EH (cell line): ENCODE results near the gene MAGI1.
"Not testable (repeated sequence)": the region's sequence is repeated elsewhere in the genome, so short reads cannot be mapped to it uniquely, and the experiment has no call there.

Source experiments
- DNase-seq: peaks from one replicate; pipeline ENCODE4 v3.0.0-alpha.2; 2015; ENCODE audit warnings: low read depth

MAGI1 gene

DNA sequence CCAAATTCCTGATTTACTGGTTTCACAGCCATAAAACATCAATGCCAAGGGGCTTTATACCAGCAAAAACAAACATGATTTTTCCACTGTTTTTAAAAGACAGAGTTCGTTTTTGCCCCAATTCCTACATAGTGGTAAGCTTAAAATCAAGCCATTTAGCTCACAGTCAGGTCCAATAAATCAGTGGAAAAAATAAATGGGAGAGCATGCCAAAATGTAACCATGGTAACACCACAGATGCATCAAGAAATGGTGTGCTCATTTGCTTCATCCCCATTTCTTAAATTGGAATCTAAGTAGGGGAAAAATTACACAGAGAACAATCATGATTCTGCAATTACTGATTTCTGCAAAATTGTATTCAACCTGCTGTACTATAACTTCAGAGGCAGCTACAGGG is 418.8 kb downstream of the MAGI1 start:
- DNase-seq: no peak

DNA sequence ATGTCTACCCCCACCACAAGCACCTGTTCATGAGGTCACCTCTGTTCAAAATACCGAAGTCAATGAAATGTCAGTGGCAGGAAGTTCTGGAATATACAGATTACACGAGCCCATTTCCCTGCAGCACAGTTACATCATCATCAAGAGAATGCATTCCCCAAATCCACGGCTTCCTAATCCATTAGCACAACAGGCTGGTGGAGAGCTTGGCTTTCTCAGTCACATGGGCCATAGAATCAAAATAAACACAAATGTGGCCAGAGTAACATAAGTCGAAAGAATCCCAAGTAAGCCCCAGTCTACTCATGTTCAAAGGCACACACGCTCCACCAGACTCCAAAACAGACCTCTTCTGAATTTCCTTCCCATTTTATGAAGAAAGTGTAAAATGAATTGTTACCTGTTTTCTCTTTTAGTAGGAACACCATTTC is 419.3 kb downstream of the MAGI1 start:
- DNase-seq: peak; percentile 70

DNA sequence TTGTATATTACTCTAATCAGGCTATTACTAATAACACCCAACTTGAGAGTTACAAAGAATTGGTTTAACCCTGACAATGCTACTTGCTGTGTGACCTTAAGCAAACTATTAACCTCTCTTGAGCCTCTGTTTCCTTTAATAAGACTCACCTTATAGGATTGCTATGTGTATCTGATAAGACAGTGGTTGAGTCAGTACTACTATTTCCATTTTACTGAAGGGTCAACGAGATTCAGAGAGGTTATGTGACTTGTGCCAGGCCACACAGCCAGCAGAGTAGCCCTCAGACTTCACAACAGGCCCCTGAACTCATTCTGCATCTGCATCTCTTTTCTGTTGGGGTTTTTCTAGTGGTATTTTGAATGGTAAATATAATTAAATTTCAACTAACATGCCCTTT is 420.1 kb downstream of the MAGI1 start:
- DNase-seq: no peak

DNA sequence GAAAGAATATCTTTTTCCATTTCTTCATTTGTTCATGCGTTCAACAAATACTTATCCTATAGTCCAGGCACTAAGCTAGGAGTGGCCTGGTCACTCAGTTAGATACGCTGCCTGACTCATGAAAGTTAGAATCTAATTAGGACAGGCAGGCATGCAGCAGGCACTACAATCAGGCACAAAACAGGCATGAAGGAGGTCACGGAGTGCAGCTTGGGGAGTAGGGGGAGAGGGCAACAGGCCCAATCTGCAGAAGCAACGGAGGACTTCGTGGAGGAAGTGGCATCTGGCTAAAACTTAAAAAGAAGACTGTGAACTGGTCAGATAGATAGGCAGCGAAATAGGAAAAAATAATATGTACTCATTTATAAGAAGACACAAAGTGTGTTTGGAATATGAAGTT is 420.9 kb downstream of the MAGI1 start:
- DNase-seq: no peak

DNA sequence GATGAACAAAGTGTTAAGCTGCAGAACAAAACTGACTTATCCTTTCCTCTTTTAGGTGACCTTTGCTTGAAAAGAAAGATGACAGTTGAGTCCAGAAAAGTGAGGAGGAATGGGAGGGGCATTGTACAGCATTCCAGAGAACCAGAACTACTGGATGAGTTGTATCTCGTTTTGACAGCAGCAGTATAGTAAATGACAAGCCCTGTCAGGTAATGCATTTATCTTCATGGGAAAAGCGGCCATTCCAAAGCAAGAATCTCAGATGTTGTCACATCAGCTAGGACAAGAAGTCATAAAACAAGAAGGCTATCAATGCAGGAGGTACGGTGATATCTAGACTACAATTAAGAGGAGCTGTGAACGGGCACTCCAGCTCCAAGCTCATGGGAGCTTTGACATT is 421.5 kb downstream of the MAGI1 start:
- DNase-seq: no peak

DNA sequence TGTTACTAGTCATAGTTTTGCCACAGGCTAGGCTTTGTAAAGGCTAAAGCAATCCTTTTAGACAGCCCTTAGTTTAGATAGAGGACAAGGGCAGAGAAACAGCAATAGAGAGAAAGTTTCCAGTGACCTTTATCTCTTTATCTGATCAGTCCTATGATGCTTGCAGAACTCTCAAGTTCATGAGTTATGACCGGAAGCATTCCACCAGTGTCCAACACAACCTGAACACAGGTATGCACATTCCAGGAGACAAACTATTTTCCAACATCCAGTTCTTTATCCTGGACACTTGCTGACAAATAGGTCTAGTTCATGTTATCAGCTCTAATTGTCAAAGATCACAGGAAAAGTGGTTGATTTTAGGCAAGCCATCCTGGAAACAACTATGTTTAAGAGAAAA is 422.2 kb downstream of the MAGI1 start:
- DNase-seq: no peak

DNA sequence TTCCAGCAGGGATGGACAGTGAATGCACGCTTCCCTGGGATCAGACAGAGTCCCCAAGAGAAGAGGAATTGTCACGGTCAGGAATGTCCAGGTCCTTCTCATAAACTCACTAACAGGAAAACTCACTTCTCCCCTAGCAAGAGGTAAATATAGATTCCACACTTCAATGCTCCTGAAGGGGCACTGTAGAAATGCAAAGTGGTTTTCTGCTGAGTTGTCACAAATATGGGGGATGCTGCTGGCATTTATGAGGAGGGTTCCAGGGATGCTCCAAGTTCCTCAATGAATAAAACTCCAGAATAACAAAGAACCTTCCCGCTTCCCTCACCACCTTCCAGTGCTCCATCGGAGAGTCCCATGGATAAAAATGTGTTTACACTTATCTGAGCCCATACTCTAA is 423.4 kb downstream of the MAGI1 start:
- no peak for DNase-seq

DNA sequence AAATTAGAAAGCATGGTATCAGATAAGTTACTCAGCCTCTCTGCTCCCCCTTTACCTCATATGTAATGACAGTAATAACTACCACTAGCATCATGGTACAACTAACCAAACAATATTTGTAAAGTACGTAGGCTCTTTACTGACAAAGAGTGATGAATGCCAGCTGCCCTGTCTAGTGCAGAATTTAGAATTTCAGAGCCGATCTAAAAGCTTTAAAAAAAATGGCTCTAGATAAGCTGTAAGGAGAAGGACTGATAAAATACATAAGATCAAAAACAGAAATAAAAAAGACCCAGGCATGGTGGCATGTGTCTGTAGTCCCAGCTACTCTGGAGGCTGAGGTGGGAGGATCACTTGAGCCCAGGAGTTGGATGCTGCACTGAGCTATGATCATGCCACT is 424.1 kb downstream of the MAGI1 start:
- DNase-seq: no peak

DNA sequence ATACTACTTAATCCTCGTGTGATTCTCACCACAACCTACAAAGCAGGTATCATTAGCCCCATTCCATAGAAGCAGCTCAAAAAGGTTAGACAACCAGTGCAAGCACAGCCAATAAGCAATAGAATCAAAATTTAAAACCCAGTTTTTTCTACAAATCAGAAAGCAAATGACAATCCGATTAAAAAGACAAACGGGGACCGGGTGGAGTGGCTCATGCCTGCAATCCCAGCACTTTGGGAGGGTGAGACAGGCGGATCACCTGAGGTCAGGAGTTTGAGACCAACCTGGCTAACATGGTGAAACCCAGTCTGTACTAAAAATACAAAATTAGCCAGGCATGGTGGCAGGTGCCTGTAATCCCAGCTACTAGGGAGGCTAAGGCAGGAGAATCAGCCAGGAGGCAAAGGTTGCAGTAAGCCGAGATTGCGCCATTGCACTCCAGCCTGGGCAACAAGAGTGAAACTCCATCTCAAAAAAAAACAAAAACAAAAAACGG is 430.7 kb downstream of the MAGI1 start:
- DNase-seq: not testable (repeated sequence)

DNA sequence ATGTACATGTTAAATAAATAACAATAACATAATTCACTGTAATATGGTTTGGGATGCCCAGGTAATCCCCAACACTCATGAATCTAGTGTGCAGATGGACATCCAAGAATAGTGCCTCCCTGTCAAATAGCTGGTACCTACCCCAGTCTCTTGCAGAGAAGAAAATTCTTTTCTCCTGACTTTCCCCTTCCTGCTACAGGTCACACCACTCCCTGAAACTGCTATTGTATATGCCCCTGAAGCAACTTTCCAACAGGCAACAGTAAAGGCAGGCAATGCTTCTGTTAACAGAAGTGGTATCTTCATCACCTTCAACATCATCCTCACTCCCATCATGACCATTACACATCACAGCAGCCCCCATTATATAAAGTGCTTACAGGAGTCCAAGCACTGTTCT is 431.6 kb downstream of the MAGI1 start:
- no peak for DNase-seq

DNA sequence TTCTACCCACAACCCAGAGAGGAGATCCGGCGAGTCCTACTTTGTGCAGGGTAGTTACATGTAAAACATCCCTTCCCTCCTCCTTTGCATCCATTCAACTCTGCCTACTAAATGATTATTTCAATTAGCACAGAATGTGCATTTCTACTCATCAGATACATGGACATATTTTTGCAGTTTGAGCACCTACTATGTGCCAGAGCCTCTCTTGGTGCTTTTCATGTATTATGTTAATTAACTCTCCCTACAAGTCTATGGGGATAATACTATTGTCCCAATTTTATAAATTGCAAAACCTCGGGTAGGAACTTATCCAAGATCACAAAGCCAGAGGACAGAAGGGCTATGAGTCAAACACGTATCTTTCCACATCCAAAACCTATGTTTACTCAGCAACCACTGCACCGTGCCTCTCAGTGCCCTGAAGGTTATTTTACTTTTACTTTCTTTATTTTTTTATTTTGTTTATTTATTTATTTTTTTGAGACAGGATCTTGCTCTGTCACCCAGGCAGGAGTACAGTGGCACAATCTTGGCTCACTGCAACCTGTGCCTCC is 432.8 kb downstream of the MAGI1 start:
- no peak for DNase-seq

DNA sequence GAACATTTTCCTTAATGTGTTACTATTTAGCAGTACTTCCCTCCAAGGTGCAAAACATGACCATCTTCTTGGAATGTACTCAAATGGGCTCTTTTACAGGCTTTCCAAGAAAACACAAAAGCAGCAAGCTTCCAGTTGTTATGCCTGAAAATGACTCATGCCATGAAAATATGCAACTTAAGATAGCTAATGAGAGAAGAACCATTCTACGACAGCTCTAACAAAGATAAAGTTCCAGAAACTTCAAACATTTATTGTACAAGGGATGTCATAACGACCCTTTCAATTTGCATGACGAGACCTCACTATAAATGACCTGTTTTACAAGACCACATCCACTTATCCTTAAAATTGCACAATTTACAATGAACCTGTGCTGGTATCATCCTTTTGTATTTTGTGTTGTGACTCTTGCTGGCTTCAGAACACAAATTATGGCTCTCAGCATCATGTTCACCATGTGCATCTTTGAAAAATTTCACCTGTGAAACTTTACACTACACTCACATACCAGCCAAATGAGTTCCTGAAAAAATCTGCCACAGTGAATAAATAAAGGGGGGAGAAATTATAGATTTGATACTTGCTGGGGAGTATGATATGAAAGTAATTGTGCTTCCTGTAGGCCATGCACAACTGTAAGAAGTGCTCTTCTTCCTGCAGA is 433.7 kb downstream of the MAGI1 start:
- DNase-seq: peak; percentile 86

DNA sequence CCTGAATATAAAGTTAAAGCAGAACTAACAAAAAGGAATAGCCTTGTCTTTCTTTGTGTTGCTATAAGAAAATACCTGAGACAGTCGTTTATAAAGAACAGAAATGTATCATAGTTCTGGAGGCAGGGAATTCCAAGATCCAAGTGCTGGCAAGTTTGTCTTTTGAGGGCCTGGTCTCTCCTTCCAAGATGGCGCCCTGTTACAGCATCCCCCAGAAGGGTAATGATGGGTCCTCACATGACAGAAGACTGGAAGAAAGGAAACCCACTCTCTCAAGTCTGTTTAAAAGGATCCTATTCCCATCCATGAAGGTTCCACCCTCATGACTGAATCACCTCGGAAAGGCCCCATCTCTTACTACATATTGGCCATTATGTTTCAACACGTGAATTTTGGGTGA is 435.1 kb downstream of the MAGI1 start:
- DNase-seq: no peak

DNA sequence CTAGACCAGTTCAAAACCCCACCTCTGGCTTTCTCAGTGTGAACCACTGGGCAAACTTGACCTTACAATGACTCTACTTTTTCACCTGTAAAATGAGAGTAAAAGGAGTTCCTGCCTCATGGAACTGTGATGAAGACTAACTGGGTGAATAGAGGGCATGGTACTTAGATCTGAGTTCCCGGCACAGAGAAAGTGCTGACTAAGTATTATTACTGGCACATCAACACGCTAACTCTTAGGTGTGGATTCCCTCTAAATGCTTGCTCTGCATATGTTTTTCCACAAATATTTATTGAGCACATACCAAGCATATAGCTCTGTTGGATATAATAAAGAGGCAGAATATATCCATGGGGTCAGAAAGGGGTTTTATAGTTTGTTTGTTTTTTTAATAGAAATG is 437.8 kb downstream of the MAGI1 start:
- no peak for DNase-seq

DNA sequence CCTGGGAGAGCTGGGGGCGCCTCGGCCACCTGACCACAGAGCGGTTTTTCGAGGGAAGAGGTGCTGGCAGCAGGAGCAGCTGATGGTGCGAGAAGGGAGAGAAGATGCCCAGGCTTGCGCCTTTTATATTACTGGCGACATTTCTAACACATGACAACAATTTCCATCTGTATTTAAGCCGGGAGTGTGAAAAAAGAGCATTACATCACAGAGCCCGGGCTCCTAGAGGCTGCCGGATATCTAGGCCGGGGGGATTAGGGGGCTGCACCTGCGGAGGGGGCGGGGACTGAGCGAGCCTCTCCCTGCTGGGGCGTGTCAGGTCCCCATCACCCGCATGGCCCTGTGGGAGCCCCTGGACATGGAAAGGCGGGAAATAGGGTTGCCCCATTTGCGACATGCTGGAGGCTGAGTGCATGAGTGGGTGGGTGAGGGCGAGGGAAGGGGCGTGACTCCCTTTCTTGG is 440.7 kb downstream of the MAGI1 start:
- DNase-seq: no peak

DNA sequence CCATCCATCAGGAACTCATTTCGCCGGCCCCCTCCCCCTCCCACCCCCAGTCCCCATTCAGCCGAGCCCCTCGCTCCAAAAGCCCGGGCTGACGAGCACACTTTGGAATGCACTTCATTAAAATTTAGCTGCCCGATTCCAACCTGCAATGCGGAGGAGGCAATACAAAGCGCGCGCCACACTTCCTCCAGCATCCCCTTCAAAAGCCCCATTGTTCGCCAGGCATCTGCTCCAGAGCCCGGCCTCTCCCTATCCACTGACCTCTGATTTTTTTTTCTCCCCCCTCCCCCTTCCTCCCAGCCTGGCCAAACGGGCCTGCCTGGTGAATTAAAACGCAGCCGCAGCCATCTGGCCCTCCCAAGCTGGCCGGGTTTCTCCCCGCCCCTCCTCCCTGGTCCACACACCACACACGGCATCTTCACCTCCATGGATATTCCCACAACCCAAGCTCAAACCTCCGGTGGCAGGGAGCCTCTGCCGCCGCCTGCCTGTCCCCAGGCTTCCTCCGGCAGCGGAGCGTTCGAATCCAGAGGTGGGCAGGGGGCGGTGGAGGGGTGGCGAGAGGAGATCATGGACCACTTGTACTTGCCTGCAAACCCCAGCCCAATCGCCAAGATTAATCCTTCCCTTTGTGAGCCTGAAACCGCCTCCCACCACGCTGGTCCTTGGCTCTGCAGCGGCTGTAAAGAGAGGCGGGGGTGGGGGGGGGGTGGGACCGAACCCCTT is 441.3 kb downstream of the MAGI1 start:
- DNase-seq: peak; percentile 36

DNA sequence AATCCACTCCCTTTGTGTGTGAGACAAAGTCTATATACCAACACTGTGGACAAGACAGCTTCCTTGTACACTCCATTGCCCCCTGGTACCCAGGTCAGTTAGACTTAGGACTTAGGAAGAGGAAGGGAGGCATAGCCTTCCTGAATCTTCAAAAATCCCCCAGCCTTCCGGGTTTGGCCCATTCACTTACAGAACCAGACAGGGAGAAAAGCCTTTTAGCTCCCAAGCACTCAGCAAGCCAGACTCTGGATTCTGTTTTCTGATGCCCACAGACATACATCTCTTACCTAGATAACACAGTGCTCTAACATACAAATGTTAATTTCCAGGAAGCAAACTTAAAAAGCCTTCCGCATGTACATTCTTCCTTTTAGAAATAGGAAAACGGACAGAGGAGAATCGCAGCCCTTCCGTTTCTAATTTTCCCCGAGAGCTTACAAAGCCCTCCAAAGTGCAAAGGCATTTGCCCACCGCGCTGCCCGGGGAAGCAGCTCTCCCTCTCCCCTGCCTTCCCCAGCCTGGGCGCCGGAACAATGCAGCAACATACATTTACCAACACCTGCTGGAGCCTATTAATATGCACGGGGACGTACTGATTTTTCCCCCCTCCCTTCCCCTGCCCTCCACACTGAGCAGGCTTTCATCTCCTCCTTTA is 442.0 kb downstream of the MAGI1 start:
- DNase-seq: no peak

DNA sequence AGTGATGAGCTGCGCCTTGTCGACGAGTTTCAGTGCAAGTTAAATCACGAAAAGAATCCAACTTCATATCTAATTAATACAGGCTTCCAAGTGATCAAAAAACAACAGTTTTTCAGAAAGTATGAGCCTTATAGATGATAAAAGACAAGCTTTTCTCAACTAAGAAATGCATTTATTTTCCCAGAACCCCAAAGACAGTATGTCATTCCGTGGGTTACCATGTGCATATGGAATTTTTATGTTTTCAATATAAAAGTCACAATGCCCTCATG is 442.8 kb downstream of the MAGI1 start:
- DNase-seq: no peak

DNA sequence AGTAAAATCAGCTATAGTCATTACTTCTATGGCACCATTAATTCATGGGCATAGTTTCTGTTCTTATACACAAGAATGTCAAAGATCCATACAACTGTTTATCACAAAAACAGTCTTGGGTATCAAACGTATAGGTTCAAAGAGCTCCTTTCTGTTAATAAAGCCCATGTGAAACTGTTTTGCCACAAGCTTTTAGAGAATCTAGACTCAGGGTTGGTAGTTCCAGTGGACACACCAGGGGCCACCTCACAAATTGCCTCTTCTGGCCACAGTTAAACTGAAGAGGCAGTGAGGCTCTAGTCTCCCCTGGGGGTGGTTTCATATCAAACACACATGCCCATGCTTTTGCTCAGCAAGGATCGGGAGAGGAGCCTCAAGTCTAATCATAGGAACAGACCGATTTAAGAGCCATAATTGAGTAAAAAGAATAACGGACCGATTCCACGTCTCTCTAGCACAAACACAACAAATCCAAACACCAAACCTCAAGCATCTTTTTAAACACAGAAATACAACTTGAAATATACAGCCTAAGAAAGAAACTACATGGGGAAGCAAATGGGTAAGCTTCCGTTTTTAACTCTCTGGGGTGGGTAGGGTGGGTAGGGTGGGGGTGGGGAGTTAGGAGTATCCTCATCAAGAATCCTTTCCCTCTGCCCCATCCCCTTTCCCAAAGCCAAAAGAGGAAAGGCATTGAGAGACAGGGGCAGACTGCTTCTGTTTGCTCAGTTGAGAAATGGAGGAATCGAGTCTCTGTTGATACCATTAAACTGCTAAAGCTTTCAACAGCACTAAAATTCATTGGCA is 443.3 kb downstream of the MAGI1 start:
- DNase-seq: no peak

DNA sequence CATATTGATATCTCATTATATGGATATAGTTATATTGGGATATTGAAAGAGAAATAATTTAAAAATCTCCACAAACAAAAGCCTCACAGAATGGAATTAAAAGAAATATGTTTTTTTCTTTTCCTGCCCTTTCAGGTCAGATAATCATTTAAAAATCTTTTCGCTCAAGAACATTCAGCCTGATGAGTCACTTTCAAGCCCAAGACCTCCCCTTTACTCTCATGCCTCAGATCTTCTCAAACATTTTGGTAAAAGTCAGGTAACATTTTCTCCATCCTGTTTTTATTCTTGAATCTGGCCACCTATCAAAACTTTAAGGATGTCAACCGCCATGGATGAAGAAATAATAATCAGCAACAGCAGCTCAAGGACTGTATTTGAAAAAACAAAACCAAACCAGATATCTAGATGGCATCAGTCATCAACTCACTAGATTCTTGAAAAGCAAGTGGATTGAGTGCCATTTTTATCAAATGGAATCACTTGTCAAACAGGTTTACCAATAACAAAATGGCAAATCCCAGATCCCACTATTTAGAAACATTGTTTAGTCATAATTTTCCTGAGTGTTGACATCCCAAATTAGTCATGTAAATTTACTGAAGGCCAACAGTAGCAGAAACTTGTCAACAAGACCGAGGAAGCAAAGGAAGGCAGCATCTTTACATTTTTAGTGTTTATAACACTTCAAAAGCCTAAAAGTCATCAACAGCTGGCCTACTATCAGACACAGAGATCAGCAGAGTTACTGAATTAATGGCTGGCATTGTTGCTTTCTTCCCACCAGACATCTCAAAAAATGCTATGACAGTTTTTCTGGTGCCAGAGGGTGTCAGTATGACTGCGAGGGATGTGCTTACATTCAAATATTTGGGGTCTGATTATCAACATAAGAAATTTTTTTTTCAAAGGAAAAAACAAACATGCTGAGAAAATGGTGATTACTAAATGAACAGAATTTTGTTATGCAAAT is 444.7 kb downstream of the MAGI1 start:
- no peak for DNase-seq

DNA sequence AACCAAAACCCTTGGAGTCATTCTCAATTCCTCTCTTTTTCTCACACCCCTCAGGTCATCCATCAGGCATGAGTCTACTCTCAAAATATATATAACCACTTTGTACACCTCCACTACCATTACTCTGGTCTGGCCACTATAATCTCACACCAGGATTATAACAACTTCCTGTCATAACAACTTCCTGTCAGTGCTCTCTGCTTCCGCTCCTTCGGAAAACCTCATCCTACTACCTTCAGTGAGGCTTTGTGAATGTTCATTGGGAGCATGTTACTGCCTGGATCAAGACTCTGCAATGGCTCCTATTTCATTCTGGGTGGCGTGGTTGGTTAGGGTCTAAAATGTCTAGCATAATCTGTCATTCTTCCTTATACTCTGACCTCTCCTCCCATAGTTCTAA is 447.4 kb downstream of the MAGI1 start:
- DNase-seq: no peak
